GM19043 (cell line): ENCODE measurements around the gene GATC.
A peak's percentile ranks its signal among the peaks of the same experiment; 100 is the strongest.
"Not testable (repeated sequence)": the region's sequence is repeated elsewhere in the genome, so short reads cannot be mapped to it uniquely, and the experiment has no call there.

Experiments used
- ATAC-seq: cut with Tn5 transposase; IDR thresholded peaks from one replicate; pipeline ENCODE4 v1.9.1; 2021; ENCODE audit warnings: low read depth; ENCODE audit not compliant: unreplicated experiment

The GATC gene

DNA sequence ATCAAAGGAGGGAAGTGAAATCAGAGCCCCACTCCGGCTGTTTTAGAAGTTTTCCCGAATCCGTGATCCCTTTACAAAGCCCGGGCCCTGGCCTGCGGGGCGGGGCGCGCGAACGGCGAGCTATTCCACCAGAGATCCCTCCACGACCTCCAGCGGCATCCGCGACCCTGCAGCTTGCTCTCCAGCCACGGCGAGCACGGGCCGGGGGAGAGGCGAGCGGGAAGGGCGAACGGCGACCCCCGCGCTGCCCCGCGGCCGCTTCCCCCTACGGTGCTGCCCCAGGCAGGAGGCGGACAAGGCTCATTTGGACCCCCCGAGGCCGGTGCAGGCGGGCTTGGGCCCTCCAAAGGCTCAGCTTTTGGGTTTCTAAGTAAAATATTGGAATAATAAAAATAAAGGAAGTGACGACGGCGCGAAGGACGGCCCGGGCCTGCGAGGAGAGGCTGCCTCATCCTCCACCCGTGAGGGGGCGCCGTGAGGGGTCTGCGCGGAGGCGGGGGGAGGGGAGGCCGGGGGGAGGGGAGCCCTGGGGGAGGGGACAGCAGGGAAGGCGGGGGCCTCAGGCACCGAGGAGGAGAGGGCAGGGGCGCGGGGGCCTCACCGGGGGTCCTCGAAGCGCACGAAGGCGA, 22.7 kb downstream of the GATC start:
- peak; percentile 17 for ATAC-seq

- ATAC-seq: peak; percentile 62
These were observed 23.4 kb downstream of the GATC start, which contains the start of gene SRSF9 for GRCh38 chr12:120469450-120470149. SRSF9 (minus strand) TSS chr12:120469748; CDS start chr12:120469609, 139 bp downstream.

GRCh38 chr12:120470150-120470784, 24.0 kb downstream of the GATC start:
- ATAC-seq: peak; percentile 17

- ATAC-seq: no peak
These were observed 26.3 kb downstream of the GATC start for GRCh38 chr12:120472521-120472920.

GRCh38 chr12:120473807-120474615, 27.8 kb downstream of the GATC start:
- ATAC-seq: no peak

- no peak for ATAC-seq
These were observed 28.3 kb downstream of the GATC start for GRCh38 chr12:120474616-120474960.

GRCh38 chr12:120475643-120476042, 29.4 kb downstream of the GATC start:
- ATAC-seq: no peak

DNA sequence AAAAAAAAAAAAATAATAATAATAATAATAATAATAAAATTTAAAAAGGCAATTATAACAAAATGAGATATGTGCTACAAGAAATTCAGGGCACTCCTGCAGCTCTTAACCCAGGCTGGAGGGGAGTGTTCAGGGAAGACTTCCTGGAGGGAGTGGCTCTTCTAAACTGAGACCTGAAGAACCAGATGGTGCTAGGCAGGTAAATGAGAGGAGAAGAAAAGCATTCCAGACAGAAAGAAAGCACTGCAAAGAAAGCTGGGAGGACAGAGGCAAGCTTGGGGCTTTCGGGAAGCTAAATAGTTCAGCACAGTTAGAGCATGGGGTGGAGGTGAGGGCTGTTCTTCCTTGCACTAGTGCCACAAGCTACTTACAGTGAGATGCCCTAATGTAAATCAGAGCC, 33.2 kb downstream of the GATC start:
- no peak for ATAC-seq

- ATAC-seq: no peak
These were observed 34.0 kb downstream of the GATC start for GRCh38 chr12:120480211-120480610.

- ATAC-seq: no peak
These were observed 35.0 kb downstream of the GATC start for GRCh38 chr12:120481022-120481767.

DNA sequence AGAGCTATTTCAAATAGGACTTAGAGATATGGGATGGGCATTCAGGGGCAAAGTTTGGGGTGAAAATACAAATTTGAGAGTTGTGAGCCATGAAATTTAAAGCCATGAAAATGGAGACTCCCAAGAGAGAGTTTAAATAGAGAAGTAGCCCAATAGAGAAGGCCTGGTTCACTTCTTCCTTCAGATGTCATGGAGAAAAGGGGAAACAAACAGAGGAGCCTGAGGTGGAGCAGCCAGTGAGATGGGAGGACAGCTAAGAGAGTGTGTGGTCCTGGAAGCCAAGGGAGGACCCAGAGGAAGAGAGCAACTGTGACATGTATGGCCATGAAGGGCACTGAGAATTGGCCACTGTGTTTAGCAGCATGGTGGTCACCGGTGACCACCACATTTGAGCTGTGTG, 37.4 kb downstream of the GATC start:
- no peak for ATAC-seq

GRCh38 chr12:120485961-120486881, 40.0 kb downstream of the GATC start:
- ATAC-seq: no peak

DNA sequence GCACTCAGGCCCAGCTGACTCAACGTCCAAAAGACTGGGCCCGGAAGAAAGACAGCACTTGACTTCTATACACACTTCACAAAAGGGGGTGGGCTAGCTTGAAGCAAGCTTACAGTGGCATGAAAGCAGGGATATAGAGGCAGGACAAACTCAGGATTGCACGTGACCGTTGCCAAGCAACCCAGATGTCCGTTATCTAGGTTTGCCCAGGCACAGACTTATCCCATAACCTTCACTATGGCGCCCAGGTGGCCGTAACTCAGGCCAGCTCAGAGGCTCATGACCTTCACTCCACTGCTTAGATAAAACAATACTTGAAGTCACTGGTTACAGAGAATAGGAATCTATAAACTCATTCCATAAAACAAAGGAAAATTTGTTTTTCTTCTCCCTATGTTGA, 41.3 kb downstream of the GATC start:
- not testable (repeated sequence) for ATAC-seq

DNA sequence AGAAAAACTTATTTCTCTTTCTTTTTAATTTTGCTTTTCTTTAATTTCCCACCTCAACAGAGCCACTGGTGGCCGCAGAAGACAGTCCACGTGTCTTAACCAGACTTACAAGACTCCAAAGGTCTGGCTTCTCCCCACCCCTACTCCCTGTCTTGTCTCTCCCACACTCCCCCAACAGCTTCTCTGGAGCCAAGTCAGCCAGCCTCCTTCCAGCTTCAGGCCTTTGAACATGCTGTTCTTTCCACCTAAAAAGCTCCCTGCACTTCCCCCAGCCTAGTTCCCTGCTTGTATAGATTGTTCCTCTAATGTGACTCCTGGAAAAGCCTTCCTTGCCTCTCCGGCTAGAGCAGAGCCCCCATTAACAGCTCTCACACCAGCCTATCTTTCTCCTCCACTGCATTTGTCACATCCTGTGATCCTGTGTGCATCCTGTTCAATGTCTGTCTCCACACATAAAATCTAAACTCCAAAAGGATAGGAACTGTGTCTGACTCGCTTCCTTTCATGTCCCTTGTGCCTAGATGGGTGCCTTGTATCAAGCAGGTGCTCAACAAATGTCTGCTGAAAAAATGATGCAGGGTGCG, 41.9 kb downstream of the GATC start:
- ATAC-seq: no peak

DNA sequence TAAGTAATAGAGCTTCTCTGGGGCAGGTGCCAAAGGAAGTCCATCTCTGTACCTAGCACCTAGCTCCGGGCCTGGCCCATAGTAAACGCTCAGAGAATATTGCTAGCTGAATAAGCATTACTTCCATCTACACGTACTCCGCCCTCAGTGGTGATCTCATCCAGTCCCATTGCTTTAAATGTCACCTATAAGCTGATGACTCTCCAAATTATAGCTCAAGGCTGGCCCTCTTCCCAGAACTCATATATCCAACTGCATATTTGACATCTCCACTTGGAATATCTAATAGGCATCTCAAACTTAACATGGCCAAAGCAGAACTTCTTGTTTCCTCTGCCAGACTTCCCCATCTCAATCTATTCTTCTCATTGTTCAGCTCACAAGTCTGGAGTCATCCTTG, 42.8 kb downstream of the GATC start:
- no peak for ATAC-seq

- ATAC-seq: no peak
These were observed 44.1 kb downstream of the GATC start for GRCh38 chr12:120490325-120490724.

DNA sequence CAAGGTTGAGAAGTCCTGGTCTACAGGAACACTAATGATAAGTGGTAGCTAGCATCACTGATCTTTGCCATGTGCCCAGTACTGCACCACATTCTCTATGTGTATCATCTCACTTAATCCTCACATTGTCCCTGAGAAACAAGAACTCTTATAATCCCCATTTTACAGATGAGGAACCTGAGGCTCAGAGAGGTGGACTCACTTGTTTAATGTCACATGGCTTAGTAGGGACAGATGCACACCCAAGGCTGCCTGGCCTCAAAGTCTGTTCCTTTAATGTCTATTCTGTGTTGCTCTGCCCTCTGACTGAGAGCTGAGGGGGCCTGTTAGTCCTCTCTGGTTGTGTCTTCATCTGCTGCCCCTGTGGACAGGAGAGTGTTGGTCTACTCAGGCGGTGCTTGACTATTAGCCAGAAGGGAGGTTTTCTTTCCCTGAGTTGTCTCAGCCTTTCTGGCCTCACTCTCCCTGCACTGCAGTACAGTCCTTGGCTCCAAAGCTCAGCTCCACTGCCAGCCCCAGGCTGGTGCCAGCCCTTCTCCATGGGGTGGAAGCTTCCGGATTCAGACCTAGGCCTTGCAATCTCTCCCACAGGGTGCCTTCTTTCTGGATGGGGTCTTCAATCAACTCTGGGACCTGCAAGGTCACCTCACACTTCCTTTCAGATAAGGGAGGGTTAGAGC, 44.7 kb downstream of the GATC start:
- no peak for ATAC-seq

DNA sequence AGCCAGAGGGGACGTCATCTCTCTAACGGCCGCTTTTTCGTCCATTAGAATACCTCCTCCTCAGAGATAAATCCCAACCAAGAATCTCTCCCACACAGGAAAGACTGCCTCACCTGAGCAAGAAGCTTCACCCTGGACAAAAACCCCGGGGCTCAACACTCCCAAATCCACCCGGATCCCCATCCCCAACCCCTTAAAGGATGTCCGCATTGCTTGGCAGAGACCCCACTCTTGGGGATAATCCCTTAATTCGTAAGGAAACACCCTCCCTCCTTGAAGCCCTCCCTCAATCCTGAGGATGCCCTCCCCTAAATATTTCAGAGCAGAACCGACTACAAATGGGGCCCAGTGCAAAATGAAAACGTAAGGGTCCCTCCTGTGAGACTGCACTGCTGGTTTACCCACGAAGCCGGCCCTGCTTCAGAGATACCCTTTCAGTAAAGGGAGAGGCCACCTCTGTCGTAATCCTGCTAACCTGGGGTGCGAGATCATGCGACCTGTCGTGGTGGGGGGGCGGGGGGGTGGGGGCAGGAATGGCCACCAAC, 49.0 kb downstream of the GATC start:
- no peak for ATAC-seq
